GM12874 (cell line): Measurements from ENCODE around the gene MOCOS.

Experiments used
- TF ChIP-seq, protein P1 (sequence below): IDR thresholded peaks from 2 replicates; pipeline ENCODE4 v1.5.1; 2011; ENCODE audit warnings: low read depth, mild to moderate bottlenecking, control low read depth, low read length, moderate library complexity; ENCODE audit not compliant: insufficient read depth

The MOCOS gene

DNA sequence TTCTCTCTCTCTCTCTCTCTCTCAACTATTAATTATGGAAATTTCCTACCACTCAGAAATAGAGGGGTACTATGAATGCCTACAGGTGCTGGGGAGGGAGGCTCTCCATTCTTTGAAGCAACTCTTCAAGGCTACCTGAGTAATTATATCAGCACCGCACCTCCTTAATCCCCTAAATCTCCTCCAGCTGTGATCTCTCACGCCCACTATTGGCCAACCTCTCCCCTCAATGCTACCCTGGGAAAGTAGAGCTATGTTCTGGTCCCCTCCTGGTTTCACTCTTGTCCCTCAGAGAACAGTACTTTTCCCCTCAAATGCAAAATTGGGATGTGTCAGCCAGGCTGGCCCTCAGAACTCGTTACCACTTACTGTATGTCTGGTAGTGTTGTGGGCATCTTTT lies 1.6 kb downstream of the MOCOS start:
- TF ChIP-seq, protein P1, sequence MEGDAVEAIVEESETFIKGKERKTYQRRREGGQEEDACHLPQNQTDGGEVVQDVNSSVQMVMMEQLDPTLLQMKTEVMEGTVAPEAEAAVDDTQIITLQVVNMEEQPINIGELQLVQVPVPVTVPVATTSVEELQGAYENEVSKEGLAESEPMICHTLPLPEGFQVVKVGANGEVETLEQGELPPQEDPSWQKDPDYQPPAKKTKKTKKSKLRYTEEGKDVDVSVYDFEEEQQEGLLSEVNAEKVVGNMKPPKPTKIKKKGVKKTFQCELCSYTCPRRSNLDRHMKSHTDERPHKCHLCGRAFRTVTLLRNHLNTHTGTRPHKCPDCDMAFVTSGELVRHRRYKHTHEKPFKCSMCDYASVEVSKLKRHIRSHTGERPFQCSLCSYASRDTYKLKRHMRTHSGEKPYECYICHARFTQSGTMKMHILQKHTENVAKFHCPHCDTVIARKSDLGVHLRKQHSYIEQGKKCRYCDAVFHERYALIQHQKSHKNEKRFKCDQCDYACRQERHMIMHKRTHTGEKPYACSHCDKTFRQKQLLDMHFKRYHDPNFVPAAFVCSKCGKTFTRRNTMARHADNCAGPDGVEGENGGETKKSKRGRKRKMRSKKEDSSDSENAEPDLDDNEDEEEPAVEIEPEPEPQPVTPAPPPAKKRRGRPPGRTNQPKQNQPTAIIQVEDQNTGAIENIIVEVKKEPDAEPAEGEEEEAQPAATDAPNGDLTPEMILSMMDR: no peak

DNA sequence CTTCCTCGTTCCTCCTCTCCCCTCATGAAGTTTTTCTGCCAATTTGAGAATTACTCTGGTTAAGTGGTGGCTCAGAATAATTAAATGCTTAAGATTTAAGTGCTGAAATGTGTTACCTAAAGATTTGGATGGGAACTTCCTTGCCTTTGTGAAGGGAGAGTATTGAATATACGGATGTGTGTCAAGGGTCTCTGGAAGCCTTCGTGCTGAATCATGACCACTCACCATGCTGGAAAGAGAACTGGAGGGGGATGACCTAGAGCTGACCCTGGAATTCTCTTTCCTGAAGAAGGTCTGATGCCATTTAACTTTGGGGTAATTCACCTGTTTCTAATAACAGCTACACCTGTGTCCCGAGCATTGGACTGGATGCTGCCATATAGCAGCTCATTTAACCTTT lies 2.2 kb downstream of the MOCOS start:
- TF ChIP-seq, protein P1: no peak

DNA sequence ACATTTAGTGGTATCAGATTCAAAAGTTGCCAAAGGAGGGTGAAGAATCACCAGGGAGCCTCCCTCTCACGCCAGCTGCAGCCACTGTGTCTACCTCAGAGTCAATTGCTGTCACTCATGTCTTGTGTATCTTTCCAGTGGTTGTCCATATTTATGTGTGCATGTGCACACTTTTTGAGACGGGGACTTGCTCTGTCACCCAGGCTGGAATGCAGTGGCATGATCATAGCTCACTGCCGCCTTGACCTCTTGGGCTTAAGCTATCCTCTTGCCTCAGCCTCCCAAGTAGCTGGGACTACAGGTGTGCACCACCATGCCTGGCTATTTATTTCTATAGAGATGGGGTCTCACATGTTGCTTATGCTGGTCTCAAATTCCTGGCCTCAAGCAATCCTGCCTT lies 4.0 kb downstream of the MOCOS start:
- TF ChIP-seq, protein P1: no peak

DNA sequence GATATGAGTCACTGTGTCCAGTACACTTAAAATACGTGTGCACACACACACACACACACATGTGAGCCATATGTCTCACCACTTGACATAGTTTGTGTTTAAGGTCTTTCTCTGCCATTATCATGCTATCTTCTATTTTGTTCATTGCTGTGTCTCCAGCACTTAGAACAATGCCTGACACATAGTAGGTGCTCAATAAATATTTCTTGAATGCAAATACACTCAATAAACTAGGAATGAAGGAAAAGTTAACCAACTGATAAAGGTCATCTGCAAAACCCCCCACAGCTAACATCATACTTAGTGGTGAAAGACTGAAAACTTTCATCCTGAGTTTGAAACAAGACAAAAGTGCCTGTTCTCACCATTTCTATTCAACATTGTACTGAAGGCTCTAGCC lies 4.4 kb downstream of the MOCOS start:
- TF ChIP-seq, protein P1: no peak

DNA sequence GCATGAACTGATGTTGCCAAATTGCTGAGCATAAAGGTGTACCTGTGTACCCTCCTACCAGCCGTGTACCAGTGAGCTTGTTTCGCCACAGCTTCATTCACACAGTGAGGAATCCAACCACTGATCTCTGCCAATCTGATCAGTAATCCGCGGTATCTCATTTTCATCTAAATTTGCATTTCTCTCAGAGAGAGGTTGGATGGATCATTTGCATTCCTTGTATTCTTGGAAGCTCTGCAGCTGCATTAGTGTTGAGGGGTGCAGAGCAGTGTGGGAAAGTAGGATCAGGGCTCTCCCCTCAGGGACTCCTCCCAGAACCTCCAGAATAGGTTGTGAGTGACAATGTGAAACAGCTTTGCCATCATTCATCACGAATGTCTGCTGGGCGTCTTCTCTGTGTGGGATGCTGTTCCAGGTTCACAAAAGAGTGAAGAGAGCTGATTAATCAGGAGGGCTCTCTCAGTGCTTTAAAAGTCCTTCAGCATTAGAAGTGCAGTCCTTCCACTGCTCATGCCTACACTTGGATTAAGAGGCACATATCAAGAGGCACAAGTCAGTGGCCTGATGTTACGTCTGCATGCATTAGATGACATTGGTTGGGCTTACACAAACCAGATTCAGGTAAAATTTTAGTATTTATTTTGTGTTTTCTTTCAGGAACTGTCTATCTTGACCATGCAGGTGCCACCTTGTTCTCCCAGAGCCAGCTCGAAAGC lies 7.5 kb downstream of the MOCOS start:
- TF ChIP-seq, protein P1: no peak

DNA sequence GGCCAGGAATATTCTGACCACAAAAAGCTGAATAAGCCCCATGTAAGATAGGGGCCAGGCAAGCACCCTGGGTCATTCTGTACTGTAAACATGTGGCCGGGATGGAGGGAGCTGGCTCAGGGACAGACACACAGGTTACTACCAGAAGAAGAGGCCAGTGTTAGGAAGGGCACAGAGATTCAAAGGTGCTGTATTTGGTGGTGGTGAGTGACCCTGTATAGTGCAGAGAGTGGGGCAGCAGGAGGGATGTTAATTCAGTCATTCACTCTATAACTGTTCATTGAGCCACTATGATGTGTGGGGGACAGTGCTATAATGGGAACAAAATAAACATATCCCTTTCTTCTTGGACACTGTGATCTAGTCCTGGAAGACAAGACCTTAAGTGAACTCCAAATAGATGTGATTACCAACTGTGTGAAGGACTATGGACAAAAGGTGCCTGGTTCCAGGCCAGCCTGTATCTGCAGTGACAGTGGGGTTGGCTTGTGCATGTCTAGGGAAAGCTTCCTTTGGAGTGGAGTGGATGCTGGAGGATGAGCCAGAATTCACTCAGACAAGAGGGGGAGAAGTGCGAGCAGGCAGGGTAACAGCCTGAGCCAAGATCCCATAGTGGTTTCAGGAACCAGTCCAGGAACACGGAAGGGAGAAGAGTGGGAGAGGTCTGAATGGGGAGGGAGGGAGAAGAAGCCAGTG lies 8.3 kb downstream of the MOCOS start:
- TF ChIP-seq, protein P1: no peak

DNA sequence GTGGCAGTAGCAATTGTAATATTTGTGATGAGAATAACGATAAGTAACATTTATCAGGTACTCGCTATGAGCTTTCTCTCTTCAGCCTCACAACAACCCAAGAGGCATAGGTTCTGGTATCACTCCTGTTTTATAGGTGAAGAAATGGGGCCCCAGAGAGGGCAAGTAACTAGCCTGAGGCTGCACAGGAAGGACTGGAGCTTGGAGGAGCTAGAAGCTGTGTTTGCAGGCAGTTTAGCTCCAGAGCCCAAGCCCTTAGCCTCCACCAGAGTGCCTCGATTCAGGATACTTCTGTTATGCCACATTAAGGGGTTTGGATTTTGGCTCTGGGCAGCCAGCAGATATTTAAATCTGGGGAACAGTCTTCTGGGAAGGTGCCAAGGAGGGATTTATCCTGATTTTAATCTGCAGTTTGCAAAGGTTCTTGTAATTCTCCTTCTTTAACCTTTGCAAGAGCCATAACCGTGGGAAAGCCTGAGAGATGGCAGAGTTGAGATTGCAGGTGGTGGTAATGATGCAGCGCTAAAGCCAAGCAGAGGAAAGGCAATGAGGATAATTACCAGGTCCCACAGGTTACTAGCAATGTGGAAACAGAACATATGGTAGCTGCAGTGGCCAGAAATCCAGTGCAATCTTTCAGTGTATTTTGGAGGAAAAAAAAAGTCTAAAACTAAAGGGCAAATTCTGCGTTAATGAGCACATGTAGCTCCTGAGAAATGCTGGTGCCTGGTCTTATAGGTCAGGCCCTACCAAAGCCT lies 9.1 kb downstream of the MOCOS start:
- TF ChIP-seq, protein P1: no peak
